Liver (tissue), 9 donors: Measurements from ENCODE around the gene FAM3B. TPM values are rescaled to one million over a fixed set of nuclear protein-coding genes. Genes with fewer than 3 reads are reported as not detected.

ENCODE experiments used
- DNase-seq: peaks from one replicate; pipeline ENCODE4 v3.0.0-alpha.2; 2017; ENCODE audit warnings: low spot score
- H3K27ac ChIP-seq, 2 donors: one replicate each; pipeline ENCODE4 v1.7.0; 2013; ENCODE audit warnings: inconsistent platforms in 2 of 2, low read length in 2 of 2, control low read depth in 1 of 2, low read depth in 1 of 2, mild to moderate bottlenecking in 1 of 2
- H3K27me3 ChIP-seq, 4 donors: one replicate each; pipeline versions ENCODE4 v1.6.1 to v1.7.0; 2013; ENCODE audit warnings: low read length in 3 of 4, inconsistent platforms in 1 of 4, mild to moderate bottlenecking in 1 of 4, moderate library complexity in 1 of 4; ENCODE audit not compliant: control insufficient read depth in 4 of 4, insufficient read depth in 4 of 4
- H3K36me3 ChIP-seq, 4 donors: one replicate each; pipeline versions ENCODE4 v1.6.1 to v1.7.0; 2013; ENCODE audit warnings: low read length in 3 of 4, mild to moderate bottlenecking in 3 of 4, low read depth in 1 of 4, moderate library complexity in 1 of 4; ENCODE audit not compliant: control insufficient read depth in 4 of 4, insufficient read depth in 3 of 4
- H3K4me1 ChIP-seq, 4 donors: one replicate each; pipeline versions ENCODE4 v1.6.1 to v1.7.0; 2013; ENCODE audit warnings: low read length in 3 of 4, mild to moderate bottlenecking in 3 of 4, moderate library complexity in 1 of 4; ENCODE audit not compliant: control insufficient read depth in 4 of 4, insufficient read depth in 4 of 4
- H3K4me3 ChIP-seq, 3 donors: one replicate each; pipeline versions ENCODE4 v1.6.1 to v1.7.0; 2013; ENCODE audit warnings: low read length in 3 of 3, control low read depth in 1 of 3, low read depth in 1 of 3, mild to moderate bottlenecking in 1 of 3
- H3K9ac ChIP-seq, 2 donors: one replicate each; pipeline ENCODE4 v1.7.0; 2013; ENCODE audit warnings: low read length in 2 of 2, mild to moderate bottlenecking in 2 of 2, moderate library complexity in 2 of 2, control low read depth in 1 of 2, low read depth in 1 of 2
- H3K9me3 ChIP-seq, 4 donors: one replicate each; pipeline versions ENCODE4 v1.6.1 to v1.7.0; 2013; ENCODE audit warnings: low read length in 3 of 4; ENCODE audit not compliant: control insufficient read depth in 4 of 4
- ATF3 ChIP-seq: IDR thresholded peaks from 2 replicates; pipeline ENCODE4 v1.6.1; 2016; ENCODE audit warnings: antibody characterized with exemption
- EGR1 ChIP-seq, 2 donors: IDR thresholded peaks; 2 replicates each; pipeline ENCODE4 v1.6.1; 2016 to 2018; ENCODE audit warnings: antibody characterized with exemption in 2 of 2, low read depth in 2 of 2
- FOXA1 ChIP-seq: IDR thresholded peaks from 2 replicates; pipeline ENCODE4 v1.6.1; 2016; ENCODE audit warnings: antibody characterized with exemption
- FOXA2 ChIP-seq: IDR thresholded peaks from 2 replicates; pipeline ENCODE4 v1.6.1; 2016; ENCODE audit warnings: antibody characterized with exemption
- GABPA ChIP-seq, 2 donors: IDR thresholded peaks in 1 of 2; conservative IDR thresholded peaks in 1 of 2; 2 replicates each; pipeline ENCODE4 v1.6.1; 2016; ENCODE audit warnings: antibody characterized with exemption in 2 of 2, mild to moderate bottlenecking in 1 of 2, moderate library complexity in 1 of 2
- HNF4A ChIP-seq, 2 donors: conservative IDR thresholded peaks; 2 replicates each; pipeline ENCODE4 v1.6.1; 2016; ENCODE audit warnings: antibody characterized with exemption in 2 of 2, mild to moderate bottlenecking in 2 of 2
- JUND ChIP-seq, 2 donors: IDR thresholded peaks; 2 replicates each; pipeline ENCODE4 v1.6.1; 2016; ENCODE audit warnings: antibody characterized with exemption in 2 of 2
- MAX ChIP-seq: IDR thresholded peaks from 2 replicates; pipeline ENCODE4 v1.6.1; 2016; ENCODE audit warnings: antibody characterized with exemption
- RAD21 ChIP-seq, 2 donors: IDR thresholded peaks; 2 replicates each; pipeline ENCODE4 v1.6.1; 2016; ENCODE audit warnings: antibody characterized with exemption in 2 of 2, mild to moderate bottlenecking in 2 of 2
- REST ChIP-seq: IDR thresholded peaks from 2 replicates; pipeline ENCODE4 v1.6.1; 2016; ENCODE audit warnings: antibody characterized with exemption, mild to moderate bottlenecking
- RXRA ChIP-seq, 2 donors: IDR thresholded peaks; 2 replicates each; pipeline ENCODE4 v1.6.1; 2017 to 2018; ENCODE audit warnings: antibody characterized with exemption in 2 of 2, mild to moderate bottlenecking in 1 of 2
- SP1 ChIP-seq: IDR thresholded peaks from 2 replicates; pipeline ENCODE4 v1.6.1; 2018; ENCODE audit warnings: antibody characterized with exemption, mild to moderate bottlenecking
- TAF1 ChIP-seq: conservative IDR thresholded peaks from 2 replicates; pipeline ENCODE4 v1.6.1; 2016; ENCODE audit warnings: antibody characterized with exemption, mild to moderate bottlenecking
- YY1 ChIP-seq: IDR thresholded peaks from 2 replicates; pipeline ENCODE4 v1.6.1; 2016; ENCODE audit warnings: antibody characterized with exemption, mild to moderate bottlenecking
- WGBS: extraction: QIAGEN DNeasy Blood & Tissue Kit; methylation state at CpG from one replicate; pipeline ENCODE4 v1.1.7; 2013; 5-methylcytosine and 5-hydroxymethylcytosine counted together
- polyA plus RNA-seq, 2 donors: library from polyadenylated mRNA; stranded (reverse) in 1 of 2; unstranded in 1 of 2; fragments of 200-250 nt in 1 of 2; fragments of >200 nt in 1 of 2; fragmentation: Nextera tagmentation in 1 of 2; extraction: Ambion mirVana in 1 of 2; gene quantifications; one replicate each; pipeline versions ENCODE4 v1.2.1 to v1.2.3, GENCODE V29; 2013 to 2015
- total RNA-seq, 2 donors: library from RNA; depleted of rRNA; stranded (reverse); fragments of >200 nt; gene quantifications; one replicate each; pipeline ENCODE4 v1.2.3, GENCODE V29; 2014
- TF ChIP-seq, protein P1 (sequence below): fragments of 150-350 bp; IDR thresholded peaks from 2 replicates; pipeline ENCODE4 v1.5.1; 2017; ENCODE audit warnings: improper control_type of control experiment, low read depth, low read length; ENCODE audit not compliant: missing input control
- donor health status: healthy.
- donor health status: healthy.
- donor health status: healthy.
- donor health status: healthy.
- donor health status: healthy.

Gene FAM3B
- total and polyA plus RNA-seq, 4 donors: 0.72 to 18.2 (median 3.4) TPM

DNA sequence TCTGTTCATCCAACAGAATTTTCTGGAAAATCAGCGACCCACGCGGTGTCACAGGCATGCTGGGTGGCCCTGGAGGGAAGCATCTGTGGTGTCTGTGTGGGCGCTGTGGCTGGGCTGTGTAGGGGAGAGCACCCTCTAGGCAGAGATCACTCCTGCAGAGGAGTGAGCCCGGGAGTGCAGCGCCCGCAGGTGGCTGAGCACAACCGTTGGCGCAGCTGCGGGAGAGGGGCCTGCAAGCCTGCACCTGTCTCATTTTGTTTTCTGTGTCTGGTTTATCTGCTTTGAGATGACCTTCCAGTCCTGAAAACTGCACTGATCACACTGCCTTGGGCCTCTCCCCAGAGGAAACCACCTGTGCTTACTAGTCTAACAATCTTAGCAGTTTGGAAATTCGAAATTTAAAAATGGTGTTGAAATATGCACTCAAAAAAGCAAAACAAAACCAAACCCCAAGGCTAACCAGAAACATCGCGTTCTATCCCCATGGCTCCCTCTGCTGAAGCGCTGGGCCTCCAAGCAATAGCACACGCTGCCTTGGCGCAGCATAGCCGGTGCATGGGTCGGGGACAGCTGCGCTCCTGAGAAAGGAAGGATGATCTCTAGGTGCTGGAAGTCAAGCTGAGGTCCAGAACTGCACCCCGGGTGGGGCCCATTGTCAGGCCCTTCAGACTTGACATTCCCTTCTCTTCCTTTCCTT lies 4.8 kb downstream of the FAM3B start (continued):
- TF ChIP-seq FOXA2 (no peak), ATF3 (no peak), YY1 (no peak)

DNA sequence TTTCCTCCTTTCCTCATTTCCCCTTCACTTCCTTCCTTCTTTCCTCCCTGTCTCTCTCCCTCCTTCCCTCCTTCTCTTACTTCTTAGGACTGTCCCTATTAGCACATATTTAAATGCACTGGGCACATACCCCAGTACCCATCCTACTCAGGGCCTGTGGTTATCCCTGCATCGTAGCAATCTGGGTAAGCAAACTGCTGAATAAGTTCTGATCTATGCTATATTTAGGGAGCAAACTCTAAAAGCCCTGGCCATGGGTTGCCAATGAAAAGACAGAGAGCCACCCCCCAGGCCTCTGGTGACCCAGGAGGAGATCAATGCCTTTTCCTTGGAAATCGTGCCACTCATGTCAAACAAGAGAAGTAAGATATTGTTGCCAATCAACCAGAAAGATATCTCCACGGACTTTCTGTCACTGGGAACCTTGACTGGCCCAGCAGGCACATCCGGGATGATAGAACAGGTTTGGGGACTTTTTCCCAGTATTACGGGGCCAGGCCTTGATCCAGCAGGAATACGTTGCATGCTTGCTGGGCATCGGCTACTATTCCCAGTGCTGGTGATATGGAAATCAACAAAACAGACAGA lies 5.4 kb downstream of the FAM3B start:
- H3K4me1 ChIP-seq: peaks cover 0 to 7% (median 3%) of the 10 kb centered on the region in 4 donors
- no peaks in the 10 kb centered on the region for H3K36me3 ChIP-seq
- H3K9me3 ChIP-seq: no peaks in the 10 kb centered on the region
- no peaks in the 10 kb centered on the region for H3K27me3 ChIP-seq
- no peak overlapping the region for H3K4me3 ChIP-seq
- TF ChIP-seq JUND (IDR thresholded peaks at IDR 0.05): no peak
- no peak for TF ChIP-seq TAF1
- no peak for TF ChIP-seq EGR1 (IDR thresholded peaks at IDR 0.05; ENCODE audit: low read depth in 2 of 2)
- TF ChIP-seq MAX: no peak
- TF ChIP-seq RXRA (IDR thresholded peaks at IDR 0.05): no peak
- TF ChIP-seq FOXA2: no peak
- no peak for TF ChIP-seq SP1
- TF ChIP-seq HNF4A (conservative IDR thresholded peaks at IDR 0.05): no peak
- TF ChIP-seq REST: no peak
- WGBS: 68% methylated on average over 7 of the region's 7 CpGs
- H3K9ac ChIP-seq: no peak overlapping the region
- no peak for DNase-seq
- H3K27ac ChIP-seq: no peak overlapping the region

- Histone ChIP-seq H3K4me3 (no peak overlapping the region), H3K4me1 (peaks cover 0 to 9% (median 5%) of the 10 kb centered on the region in 4 donors), H3K36me3 (no peaks in the 10 kb centered on the region), H3K27me3 (no peaks in the 10 kb centered on the region), H3K9ac (no peak overlapping the region), H3K27ac (no peak overlapping the region), H3K9me3 (no peaks in the 10 kb centered on the region)
- 70% methylated on average over 23 of the region's 23 CpGs for WGBS
- TF ChIP-seq FOXA2 (no peak), RAD21 (IDR thresholded peaks at IDR 0.05) (no peak), GABPA (IDR thresholded peaks at IDR 0.05 in 1 of 2, conservative IDR thresholded peaks at IDR 0.05 in 1 of 2) (no peak), EGR1 (IDR thresholded peaks at IDR 0.05; ENCODE audit: low read depth in 2 of 2) (no peak), FOXA1 (no peak)
- TF ChIP-seq, protein P1, sequence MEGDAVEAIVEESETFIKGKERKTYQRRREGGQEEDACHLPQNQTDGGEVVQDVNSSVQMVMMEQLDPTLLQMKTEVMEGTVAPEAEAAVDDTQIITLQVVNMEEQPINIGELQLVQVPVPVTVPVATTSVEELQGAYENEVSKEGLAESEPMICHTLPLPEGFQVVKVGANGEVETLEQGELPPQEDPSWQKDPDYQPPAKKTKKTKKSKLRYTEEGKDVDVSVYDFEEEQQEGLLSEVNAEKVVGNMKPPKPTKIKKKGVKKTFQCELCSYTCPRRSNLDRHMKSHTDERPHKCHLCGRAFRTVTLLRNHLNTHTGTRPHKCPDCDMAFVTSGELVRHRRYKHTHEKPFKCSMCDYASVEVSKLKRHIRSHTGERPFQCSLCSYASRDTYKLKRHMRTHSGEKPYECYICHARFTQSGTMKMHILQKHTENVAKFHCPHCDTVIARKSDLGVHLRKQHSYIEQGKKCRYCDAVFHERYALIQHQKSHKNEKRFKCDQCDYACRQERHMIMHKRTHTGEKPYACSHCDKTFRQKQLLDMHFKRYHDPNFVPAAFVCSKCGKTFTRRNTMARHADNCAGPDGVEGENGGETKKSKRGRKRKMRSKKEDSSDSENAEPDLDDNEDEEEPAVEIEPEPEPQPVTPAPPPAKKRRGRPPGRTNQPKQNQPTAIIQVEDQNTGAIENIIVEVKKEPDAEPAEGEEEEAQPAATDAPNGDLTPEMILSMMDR: no peak
- no peak for DNase-seq
These were observed 6.1 kb downstream of the FAM3B start for GRCh38 chr21:41322496-41323382.
